Mammary epithelial cell (primary cell): ENCODE results near the gene SLC35F1.

Experiments
- EZH2 ChIP-seq: IDR thresholded peaks from 2 replicates; pipeline ENCODE4 v1.6.1; 2012; ENCODE audit warnings: low read length, inconsistent platforms, borderline replicate concordance
- TF ChIP-seq, protein P1 (sequence below), 2 donors: IDR thresholded peaks in 1 of 2; conservative IDR thresholded peaks in 1 of 2; 2 replicates each; pipeline ENCODE4 v1.5.1; 2011 to 2012; ENCODE audit warnings: inconsistent platforms in 2 of 2, low read length in 2 of 2, mild to moderate bottlenecking in 2 of 2, control low read depth in 1 of 2, low read depth in 1 of 2; ENCODE audit not compliant: insufficient read depth in 1 of 2; ENCODE audit errors: extremely low read depth in 1 of 2

DNA sequence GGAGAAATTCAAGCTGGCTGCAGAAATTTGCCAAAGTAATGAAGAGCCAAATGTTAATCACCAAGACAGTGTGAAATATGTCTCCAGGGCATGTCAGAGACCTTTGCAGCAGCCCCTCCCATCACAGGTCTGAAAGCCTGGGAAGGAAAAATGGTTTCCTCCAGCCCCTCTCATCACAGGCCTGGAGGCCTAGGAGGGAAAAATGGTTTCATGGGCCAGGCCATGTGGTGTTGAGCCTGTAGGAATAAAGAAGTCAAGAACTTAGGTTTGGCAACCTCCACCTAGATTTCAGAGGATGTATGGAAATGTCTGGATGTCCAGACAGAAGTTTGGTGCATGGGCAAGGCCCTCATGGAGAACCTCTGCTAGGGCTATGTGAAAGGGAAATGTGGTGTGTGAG lies 185.0 kb downstream of the SLC35F1 start:
- TF ChIP-seq, protein P1, sequence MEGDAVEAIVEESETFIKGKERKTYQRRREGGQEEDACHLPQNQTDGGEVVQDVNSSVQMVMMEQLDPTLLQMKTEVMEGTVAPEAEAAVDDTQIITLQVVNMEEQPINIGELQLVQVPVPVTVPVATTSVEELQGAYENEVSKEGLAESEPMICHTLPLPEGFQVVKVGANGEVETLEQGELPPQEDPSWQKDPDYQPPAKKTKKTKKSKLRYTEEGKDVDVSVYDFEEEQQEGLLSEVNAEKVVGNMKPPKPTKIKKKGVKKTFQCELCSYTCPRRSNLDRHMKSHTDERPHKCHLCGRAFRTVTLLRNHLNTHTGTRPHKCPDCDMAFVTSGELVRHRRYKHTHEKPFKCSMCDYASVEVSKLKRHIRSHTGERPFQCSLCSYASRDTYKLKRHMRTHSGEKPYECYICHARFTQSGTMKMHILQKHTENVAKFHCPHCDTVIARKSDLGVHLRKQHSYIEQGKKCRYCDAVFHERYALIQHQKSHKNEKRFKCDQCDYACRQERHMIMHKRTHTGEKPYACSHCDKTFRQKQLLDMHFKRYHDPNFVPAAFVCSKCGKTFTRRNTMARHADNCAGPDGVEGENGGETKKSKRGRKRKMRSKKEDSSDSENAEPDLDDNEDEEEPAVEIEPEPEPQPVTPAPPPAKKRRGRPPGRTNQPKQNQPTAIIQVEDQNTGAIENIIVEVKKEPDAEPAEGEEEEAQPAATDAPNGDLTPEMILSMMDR (conservative IDR thresholded peaks at IDR 0.05 in 1 of 2, IDR thresholded peaks at IDR 0.05 in 1 of 2; ENCODE audit: extremely low read depth in 1 of 2, insufficient read depth in 1 of 2, low read depth in 1 of 2, low read length in 2 of 2): no peak
- TF ChIP-seq EZH2: no peak
